Stomach (tissue), 9 donors: ENCODE results near the gene DCAF6. TPM values are rescaled to one million over a fixed set of nuclear protein-coding genes. Genes with fewer than 3 reads are reported as not detected.

Source experiments
- DNase-seq, 2 donors: peaks; one replicate each; pipeline versions ENCODE4 v3.0.0 to v3.0.0-alpha.2; 2013 to 2019
- H3K27ac ChIP-seq, 5 donors: fragments of 200-600 bp in 4 of 5; sonication (generic) in 4 of 5; one replicate each; pipeline ENCODE4 v1.5.1; 2013 to 2019; ENCODE audit warnings: mild to moderate bottlenecking in 1 of 5, moderate library complexity in 1 of 5
- H3K27me3 ChIP-seq, 3 donors: fragments of 200-600 bp; sonication (generic); one replicate each; pipeline ENCODE4 v1.5.1; 2017 to 2019; ENCODE audit warnings: mixed run types in 1 of 3
- H3K36me3 ChIP-seq, 4 donors: fragments of 200-600 bp; sonication (generic); 1 replicate in 3 of 4; 2 replicates in 1 of 4; pipeline ENCODE4 v1.5.1; 2016 to 2019
- H3K4me1 ChIP-seq, 4 donors: fragments of 200-600 bp; sonication (generic); one replicate each; pipeline ENCODE4 v1.5.1; 2016 to 2019
- H3K4me3 ChIP-seq, 4 donors: fragments of 200-600 bp; sonication (generic) in 3 of 4; one replicate each; pipeline ENCODE4 v1.5.1; 2016 to 2019; ENCODE audit warnings: mild to moderate bottlenecking in 1 of 4
- H3K9me3 ChIP-seq, 4 donors: fragments of 200-600 bp; sonication (generic); one replicate each; pipeline ENCODE4 v1.5.1; 2016 to 2019
- EP300 ChIP-seq: sonication (generic); formaldehyde crosslinking; IDR thresholded peaks from one replicate; pipeline ENCODE4 v1.6.1; 2017; ENCODE audit warnings: antibody characterized with exemption
- POLR2A ChIP-seq, 4 donors: fragments of 450-650 bp; IDR thresholded peaks; one replicate each; pipeline ENCODE4 v1.6.1; 2016; ENCODE audit warnings: antibody characterized with exemption in 4 of 4, control low read depth in 2 of 4, mild to moderate bottlenecking in 1 of 4, moderate library complexity in 1 of 4
- POLR2AphosphoS5 ChIP-seq, 3 donors: sonication (generic); formaldehyde crosslinking; IDR thresholded peaks; one replicate each; pipeline ENCODE4 v1.6.1; 2016; ENCODE audit warnings: antibody characterized with exemption in 3 of 3
- WGBS, 5 donors: extraction: QIAGEN DNeasy Blood & Tissue Kit in 3 of 5; methylation state at CpG; one replicate each; pipeline versions ENCODE4 v1.1.5 to v1.1.7; 2013 to 2018; 5-methylcytosine and 5-hydroxymethylcytosine counted together
- intact Hi-C: fragments of 100-400 bp; cut with DNase I; formaldehyde crosslinking; loops from one replicate; pipeline ENCODE4 v1.15.1; 2023; ENCODE audit warnings: low total_unique reads
- polyA plus RNA-seq, 3 donors: library from polyadenylated mRNA; stranded (reverse); fragments of 200-250 nt; gene quantifications; one replicate each; pipeline ENCODE4 v1.2.3, GENCODE V29; 2013
- total RNA-seq, 5 donors: library from RNA; depleted of rRNA; stranded (reverse); fragments of >200 nt; gene quantifications; one replicate each; pipeline versions ENCODE4 v1.1.0 to v1.2.3, GENCODE V29; 2014 to 2016
- TF ChIP-seq, protein P1 (sequence below), 7 experiments: fragments of 450-650 bp in 4 of 7; fragments of 200-600 bp in 3 of 7; sonication (generic) in 3 of 7; IDR thresholded peaks; one replicate each; pipeline ENCODE4 v1.5.1; 2016 to 2019; ENCODE audit warnings: antibody characterized with exemption in 7 of 7, control low read depth in 2 of 7, mild to moderate bottlenecking in 1 of 7
- donor health status: healthy with polysubstance abuse.
- donor health status: Bipolar disorder and iron deficiency.
- donor health status: healthy.

The DCAF6 gene
- total and polyA plus RNA-seq, 8 donors, result 39.3 to 124 (median 71.9) TPM

DNA sequence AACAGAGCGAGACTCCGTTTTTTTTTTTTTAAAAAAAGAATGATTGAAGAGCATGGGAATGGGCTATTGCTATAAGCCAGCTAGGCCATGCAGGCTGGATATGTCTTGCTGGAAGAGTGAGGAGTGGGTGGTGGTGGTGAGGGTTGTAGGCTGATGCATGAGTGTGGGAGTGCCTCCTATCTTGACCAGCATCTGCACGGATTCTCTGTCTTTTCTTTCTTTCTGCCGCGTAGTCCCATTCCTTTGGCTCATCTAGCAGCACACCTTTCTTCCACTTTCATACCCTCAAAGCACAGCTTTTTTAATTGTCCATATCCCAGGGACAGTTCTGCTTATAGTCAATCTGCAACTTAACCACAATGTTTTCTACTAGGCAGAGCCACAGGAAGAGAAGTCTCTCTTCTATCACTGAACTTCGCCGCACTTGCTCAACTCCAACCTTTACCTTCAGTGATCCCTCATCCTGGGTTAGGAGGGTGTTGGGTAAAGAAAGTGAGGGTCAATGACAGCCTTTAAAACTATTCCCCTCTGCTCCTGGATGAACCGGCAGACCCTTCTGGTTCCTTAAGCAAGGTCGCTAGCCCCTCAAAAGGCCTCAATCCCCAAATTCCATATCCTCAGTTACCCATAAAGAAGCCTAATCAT lies 37.8 kb upstream of the DCAF6 start:
- DNase-seq, result no peak
- Histone ChIP-seq H3K4me1 (peaks cover 0 to 20% (median 13%) of the 10 kb centered on the region in 4 donors), H3K9me3 (no peaks in the 10 kb centered on the region), H3K4me3 (no peak overlapping the region), H3K27ac (peak overlapping the region; percentile 26 to 58 (median 38)), H3K27me3 (no peaks in the 10 kb centered on the region), H3K36me3 (no peaks in the 10 kb centered on the region)
- intact Hi-C loops, result no loop called here
- WGBS, 5 donors, result 89 to 95% (median 93%) methylated on average over 9 of the region's 9 CpGs
- TF ChIP-seq POLR2A (IDR thresholded peaks at IDR 0.05), result no peak
- TF ChIP-seq POLR2AphosphoS5 (IDR thresholded peaks at IDR 0.05), result no peak
- TF ChIP-seq, protein P1, sequence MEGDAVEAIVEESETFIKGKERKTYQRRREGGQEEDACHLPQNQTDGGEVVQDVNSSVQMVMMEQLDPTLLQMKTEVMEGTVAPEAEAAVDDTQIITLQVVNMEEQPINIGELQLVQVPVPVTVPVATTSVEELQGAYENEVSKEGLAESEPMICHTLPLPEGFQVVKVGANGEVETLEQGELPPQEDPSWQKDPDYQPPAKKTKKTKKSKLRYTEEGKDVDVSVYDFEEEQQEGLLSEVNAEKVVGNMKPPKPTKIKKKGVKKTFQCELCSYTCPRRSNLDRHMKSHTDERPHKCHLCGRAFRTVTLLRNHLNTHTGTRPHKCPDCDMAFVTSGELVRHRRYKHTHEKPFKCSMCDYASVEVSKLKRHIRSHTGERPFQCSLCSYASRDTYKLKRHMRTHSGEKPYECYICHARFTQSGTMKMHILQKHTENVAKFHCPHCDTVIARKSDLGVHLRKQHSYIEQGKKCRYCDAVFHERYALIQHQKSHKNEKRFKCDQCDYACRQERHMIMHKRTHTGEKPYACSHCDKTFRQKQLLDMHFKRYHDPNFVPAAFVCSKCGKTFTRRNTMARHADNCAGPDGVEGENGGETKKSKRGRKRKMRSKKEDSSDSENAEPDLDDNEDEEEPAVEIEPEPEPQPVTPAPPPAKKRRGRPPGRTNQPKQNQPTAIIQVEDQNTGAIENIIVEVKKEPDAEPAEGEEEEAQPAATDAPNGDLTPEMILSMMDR (IDR thresholded peaks at IDR 0.05), result no peak
- TF ChIP-seq EP300, result no peak

DNA sequence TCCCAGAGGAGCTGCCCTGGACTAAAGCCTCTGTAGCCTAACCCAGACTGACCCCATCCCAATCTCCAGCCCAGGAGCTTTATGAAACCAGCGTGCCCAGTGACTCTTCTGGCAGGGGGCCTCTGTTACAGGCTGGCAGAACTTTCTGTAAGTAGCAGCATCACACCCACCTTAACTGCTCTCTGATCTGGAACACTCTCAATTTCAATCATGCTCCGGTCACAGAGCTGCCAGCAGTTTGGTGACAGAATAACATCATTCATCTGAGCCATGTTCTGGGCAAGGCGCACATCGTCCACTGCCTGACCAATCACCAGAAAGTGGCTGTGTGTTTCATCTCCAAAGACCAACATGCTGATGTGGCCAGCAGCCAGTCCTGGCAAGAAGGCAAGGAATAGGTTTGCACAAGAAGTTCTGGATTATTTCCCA lies 37.2 kb upstream of the DCAF6 start:
- peak overlapping the region; percentile 26 to 58 (median 38) for H3K27ac ChIP-seq
- no peaks in the 10 kb centered on the region for H3K9me3 ChIP-seq
- H3K36me3 ChIP-seq, result no peaks in the 10 kb centered on the region
- DNase-seq, result peak in 1 of 2 donors; percentile 93
- H3K27me3 ChIP-seq, result no peaks in the 10 kb centered on the region
- no peak overlapping the region for H3K4me3 ChIP-seq
- WGBS, 5 donors, result 12 to 53% (median 32%) methylated on average over 4 of the region's 4 CpGs
- TF ChIP-seq POLR2A (IDR thresholded peaks at IDR 0.05) (no peak), EP300 (no peak), POLR2AphosphoS5 (IDR thresholded peaks at IDR 0.05) (peak; percentile 19 to 49 (median 28))
- H3K4me1 ChIP-seq, result peaks cover 0 to 21% (median 13%) of the 10 kb centered on the region in 4 donors
- intact Hi-C loops, result no loop called here

DNA sequence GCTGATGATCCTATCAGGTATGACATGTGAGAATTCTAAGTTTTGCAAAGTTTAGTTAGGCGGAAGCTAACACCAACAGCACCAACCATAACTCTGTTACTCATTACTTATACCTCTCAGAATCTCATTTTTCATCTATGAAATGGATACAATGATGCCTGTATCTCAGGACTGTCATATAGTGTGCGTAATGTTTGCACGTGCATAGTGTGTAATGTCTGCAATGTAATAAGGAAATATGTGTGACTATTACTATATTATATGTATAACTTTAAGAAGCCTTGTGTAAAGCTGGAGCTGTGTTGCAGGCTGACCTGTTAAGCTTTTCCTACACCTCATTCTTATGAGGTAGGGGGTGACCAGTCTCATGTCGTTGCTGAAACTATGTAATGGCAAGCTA lies 35.6 kb upstream of the DCAF6 start:
- intact Hi-C loops, result no loop called here
- WGBS, 5 donors, result 94 to 97% (median 96%) methylated on average over 4 of the region's 4 CpGs
- peaks cover 0 to 33% (median 20%) of the 10 kb centered on the region in 4 donors for H3K4me1 ChIP-seq
- no peaks in the 10 kb centered on the region for H3K27me3 ChIP-seq
- no peaks in the 10 kb centered on the region for H3K36me3 ChIP-seq
- no peaks in the 10 kb centered on the region for H3K9me3 ChIP-seq
- no peak for DNase-seq
- no peak overlapping the region for H3K4me3 ChIP-seq
- TF ChIP-seq EP300 (no peak), POLR2AphosphoS5 (IDR thresholded peaks at IDR 0.05) (no peak), POLR2A (IDR thresholded peaks at IDR 0.05) (no peak)
- TF ChIP-seq, protein P1 (IDR thresholded peaks at IDR 0.05), result no peak
- H3K27ac ChIP-seq, result no peak overlapping the region

DNA sequence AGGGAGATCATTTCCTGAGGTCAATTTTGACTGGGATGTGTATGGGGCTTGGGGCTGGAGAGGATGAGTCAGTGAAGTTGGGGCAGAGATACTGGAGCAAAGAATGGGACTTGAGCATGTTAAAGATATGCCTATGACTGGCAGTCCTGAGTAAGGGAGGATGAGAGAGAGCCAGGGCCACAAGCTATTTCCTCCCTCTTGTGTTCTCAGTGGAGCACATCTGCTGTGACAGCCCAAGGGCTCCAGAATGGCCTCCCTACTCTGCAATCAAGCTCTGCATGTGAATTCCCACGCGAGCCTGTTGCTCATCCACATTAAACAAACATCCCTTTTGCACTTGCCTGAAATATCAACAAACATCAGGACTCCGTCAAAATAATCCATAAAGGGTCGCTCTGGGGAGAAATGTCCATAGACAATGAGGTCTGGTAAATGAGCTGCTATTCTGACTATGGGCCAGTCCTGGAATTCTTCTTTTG lies 31.8 kb upstream of the DCAF6 start:
- Histone ChIP-seq H3K4me1 (peaks cover 0 to 22% (median 9%) of the 10 kb centered on the region in 4 donors), H3K4me3 (no peak overlapping the region), H3K9me3 (peaks cover 0 to 4% (median 1%) of the 10 kb centered on the region in 4 donors), H3K27me3 (no peaks in the 10 kb centered on the region), H3K36me3 (no peaks in the 10 kb centered on the region), H3K27ac (peak overlapping the region in 1 of 5 donors; percentile 17)
- DNase-seq, result no peak
- intact Hi-C loops, result no loop called here
- TF ChIP-seq EP300, result no peak
- TF ChIP-seq, protein P1 (IDR thresholded peaks at IDR 0.05), result no peak
- TF ChIP-seq POLR2A (IDR thresholded peaks at IDR 0.05), result no peak
- TF ChIP-seq POLR2AphosphoS5 (IDR thresholded peaks at IDR 0.05), result no peak
- 51 to 62% (median 58%) methylated on average over 4 of the region's 4 CpGs for WGBS, 5 donors

DNA sequence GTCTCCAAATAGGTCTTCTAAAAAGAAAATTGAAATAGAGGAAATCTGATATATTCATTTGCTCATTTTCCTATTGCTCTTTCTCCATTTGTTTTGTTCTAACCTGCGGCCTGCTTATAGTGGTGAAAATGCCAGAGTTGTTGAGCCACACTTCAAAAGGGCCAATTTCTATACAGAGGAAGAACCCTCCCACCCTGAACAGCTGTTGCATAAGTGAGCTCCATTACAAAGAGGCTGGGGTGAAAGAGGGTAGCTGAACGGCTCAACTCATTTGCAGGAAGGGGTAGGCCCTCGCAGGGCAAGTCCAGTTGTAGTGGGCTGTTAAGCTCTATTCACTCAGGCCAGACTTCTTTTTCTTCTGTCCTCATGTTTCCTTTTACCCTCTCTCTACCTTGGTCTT lies 31.3 kb upstream of the DCAF6 start:
- Histone ChIP-seq H3K36me3 (no peaks in the 10 kb centered on the region), H3K27ac (peak overlapping the region in 1 of 5 donors; percentile 17), H3K9me3 (peaks cover 0 to 8% (median 3%) of the 10 kb centered on the region in 4 donors), H3K4me1 (peaks cover 0 to 19% (median 7%) of the 10 kb centered on the region in 4 donors), H3K27me3 (no peaks in the 10 kb centered on the region), H3K4me3 (no peak overlapping the region)
- 64 to 76% (median 75%) methylated on average over 3 of the region's 3 CpGs for WGBS, 5 donors
- intact Hi-C loops, result no loop called here
- no peak for DNase-seq
- TF ChIP-seq EP300, result no peak
- no peak for TF ChIP-seq POLR2AphosphoS5 (IDR thresholded peaks at IDR 0.05)
- TF ChIP-seq, protein P1 (IDR thresholded peaks at IDR 0.05), result no peak
- TF ChIP-seq POLR2A (IDR thresholded peaks at IDR 0.05), result no peak
